22Rv1 (cell line): ENCODE measurements around the gene LLGL1.

Experiments
- CTCF ChIP-seq: fragments of 450-650 bp; IDR thresholded peaks from 2 replicates; pipeline ENCODE4 v1.5.1; 2017; ENCODE audit warnings: mild to moderate bottlenecking
- ZFX ChIP-seq: fragments of 450-650 bp; IDR thresholded peaks from 2 replicates; pipeline ENCODE4 v1.6.1; 2017; ENCODE audit warnings: antibody characterized with exemption, borderline replicate concordance

- TF ChIP-seq CTCF (no peak), ZFX (no peak)
These were observed 38.8 kb upstream of the LLGL1 start for GRCh38 chr17:18186627-18186982.
